ENCODE measurements around the gene ZBED1. TPM values are rescaled to one million over a fixed set of nuclear protein-coding genes. Genes with fewer than 3 reads are reported as not detected.
"Not testable (repeated sequence)": the region's sequence is repeated elsewhere in the genome, so short reads cannot be mapped to it uniquely, and the experiment has no call there.

ZBED1 gene
- total RNA-seq, 1 donor from 2014 or later, result 30.3 TPM

- no peak for DNase-seq
These were observed 25.6 kb downstream of the ZBED1 start for GRCh38 chrX:2474963-2475726.

DNA sequence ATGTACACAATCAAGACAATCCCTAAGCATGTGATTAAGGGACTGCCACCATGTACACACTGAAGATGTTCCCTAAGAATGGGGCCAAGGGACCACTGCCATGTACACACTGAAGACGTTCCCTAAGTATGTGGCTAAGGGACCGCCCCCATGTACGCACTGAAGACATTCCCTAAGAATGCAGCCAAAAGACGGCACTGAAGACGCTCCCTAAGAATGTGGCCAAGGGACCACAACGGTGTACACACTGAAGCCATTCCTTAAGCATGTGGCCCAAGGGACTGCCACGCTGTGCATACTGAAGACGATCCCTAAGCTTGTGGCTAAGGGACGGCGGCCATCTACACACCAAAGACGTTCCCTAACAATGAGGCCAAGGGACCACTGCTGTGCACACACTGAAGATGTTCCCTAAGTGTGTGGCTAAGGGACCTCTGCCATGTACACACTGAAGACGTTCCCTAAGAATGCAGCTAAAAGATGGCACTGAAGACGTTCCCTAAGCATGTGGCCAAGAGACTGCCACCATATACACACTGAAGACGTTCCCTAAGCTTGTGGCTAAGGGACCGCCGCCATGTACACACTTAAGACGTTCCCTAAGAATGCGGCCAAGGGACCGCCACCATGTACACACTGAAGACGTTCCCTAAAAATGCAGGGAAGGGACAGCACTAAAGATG lies 26.4 kb downstream of the ZBED1 start:
- DNase-seq, result no peak

DNA sequence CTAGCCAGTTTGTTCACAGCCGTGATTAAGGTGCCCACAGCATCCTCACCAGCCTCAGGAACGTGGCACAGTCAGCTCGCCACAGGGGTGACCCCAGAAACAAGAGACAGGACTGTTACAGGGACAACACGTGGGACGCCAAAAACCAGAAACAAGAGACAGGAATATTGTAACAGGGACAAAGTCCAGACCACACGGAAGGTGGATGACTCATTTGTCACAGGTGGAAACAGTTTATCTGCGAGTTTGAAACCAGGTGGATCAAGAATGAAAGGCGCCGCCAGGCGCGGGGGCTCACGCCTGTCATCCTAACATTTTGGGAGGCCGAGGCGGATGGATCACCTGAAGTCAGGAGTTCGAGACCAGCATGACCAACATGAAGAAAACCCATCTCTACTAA lies 27.7 kb downstream of the ZBED1 start:
- DNase-seq, result not testable (repeated sequence)

GRCh38 chrX:2471641-2472040 lies 29.1 kb downstream of the ZBED1 start:
- DNase-seq, result no peak

DNA sequence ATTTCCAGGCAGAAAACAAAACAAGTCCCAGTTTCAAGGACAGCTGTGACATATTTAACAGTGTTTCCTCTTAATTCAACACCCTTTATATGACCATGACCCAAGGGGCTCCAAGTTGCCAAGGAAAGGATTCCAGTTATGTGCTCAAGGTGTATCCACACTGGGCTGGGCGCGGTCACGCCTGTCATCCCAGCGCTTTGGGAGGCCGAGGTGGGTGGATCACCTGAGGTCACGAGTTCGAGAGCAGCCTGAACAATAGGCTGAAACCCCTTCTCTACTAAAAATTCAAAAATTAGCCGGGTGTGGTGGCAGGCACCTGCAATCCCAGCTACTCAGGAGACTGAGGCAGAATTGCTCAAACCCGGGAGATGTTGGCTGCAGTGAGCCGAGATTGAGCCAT lies 29.6 kb downstream of the ZBED1 start:
- not testable (repeated sequence) for DNase-seq

GRCh38 chrX:2469852-2470251 lies 30.9 kb downstream of the ZBED1 start:
- DNase-seq, result not testable (repeated sequence)

GRCh38 chrX:2469196-2469685 lies 31.5 kb downstream of the ZBED1 start:
- no peak for DNase-seq

DNA sequence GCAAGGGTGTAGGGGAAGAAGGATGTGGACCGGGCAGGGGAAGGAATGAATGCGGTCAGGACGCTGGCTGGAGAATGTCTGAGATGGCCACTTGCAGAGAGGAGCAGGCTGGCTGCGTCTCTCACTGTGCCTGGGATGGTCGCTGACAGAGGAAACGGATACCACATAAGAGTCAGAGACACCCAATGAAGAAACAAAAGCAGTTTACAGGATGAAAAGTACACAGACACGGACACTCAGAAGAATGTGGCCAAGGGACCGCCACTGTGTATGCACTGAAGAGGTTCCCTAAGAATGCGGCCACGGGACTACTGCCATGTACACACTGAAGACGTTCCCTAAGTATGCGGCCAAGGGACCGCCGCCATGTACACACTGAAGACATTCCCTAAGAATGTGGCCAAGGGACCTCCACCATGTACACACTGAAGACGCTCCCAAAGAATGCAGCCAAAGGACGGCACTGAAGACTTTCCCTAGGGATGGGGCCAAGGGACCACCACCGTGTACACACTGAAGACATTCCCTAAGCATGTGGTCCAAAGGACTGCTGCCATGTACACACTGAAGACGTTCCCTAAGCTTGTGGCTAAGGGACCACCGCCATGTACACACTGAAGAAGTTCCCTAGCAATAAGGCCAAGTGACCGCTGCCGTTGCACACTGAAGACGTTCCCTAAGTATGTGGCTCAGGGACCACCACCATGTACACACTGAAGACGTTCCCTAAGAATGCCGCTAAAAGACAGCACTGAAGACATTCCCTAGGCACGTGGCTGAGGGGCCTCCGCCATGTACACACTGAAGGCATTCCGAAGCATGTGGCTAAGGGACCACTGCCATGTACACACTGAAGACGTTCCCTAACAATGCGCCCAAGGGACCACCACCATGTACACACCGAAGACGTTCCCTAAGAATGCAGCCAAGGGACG lies 32.2 kb downstream of the ZBED1 start:
- DNase-seq, result no peak

DNA sequence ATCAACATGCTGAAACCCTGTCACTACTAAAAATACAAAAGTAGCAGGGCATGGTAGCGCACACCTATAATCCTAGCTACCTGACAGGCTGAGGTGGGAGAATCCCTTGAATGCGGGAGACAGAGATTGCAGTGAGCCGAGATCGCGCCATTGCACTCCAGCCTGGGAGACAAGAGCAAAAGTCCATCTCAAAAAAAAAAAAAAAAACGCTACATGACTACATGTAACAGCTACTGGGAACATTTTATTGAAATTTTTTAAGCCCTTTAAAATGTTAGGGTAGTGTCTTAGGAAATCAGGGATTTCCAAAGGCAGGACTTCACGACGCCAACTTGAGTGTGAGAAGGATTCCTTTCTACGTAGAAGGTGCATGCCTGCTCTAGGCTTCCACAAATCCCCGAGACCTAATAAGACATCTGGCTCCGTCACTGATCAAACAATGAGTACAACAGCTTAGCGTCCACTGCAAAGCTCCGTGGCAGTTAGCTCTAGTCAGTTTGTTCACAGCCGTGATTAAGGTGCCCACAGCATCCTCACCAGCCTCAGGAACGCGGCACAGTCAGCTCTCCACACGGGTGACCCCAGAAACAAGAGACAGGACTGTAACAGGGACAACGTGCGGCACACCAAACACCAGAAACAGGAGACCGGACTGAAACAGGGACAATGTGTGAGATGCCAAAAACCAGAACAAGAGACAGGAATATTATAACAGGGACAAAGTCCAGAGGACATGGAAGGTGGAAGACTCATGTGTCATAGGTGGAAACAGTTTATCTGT lies 33.7 kb downstream of the ZBED1 start:
- no peak for DNase-seq

- no peak for DNase-seq
These were observed 36.1 kb downstream of the ZBED1 start for GRCh38 chrX:2464677-2465166.

DNA sequence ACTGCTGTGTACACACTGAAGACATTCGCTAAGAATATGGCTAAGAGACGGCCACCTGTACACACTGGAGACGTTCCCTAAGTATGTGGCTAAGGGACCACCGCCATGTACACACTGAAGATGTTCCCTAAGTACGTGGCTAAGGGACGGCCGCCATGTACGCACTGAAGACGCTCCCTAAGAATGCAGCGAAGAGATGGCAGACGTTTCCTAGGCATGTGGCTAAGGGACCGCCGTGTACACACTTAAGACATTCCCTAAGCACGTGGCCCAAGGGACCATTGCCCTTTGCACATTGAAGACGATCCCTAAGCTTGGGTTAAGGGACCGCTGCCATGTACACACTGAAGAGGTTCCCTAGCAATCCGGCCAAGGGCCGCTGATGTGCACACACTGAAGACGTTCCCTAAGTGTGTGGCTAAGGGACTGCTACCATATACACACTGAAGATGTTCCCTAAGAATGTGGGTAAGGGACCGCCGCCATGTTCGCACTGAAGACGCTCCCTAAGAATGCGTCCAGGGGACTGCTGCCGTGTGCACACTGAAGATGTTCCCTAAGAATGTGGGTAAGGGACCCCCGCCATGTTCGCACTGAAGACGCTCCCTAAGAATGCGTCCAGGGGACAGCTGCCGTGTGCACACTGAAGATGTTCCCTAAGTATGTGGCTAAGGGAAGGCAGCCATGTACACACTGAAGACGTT lies 36.7 kb downstream of the ZBED1 start:
- no peak for DNase-seq

- DNase-seq, result not testable (repeated sequence)
These were observed 37.3 kb downstream of the ZBED1 start for GRCh38 chrX:2463481-2463880.

GRCh38 chrX:2462780-2463179 lies 38.0 kb downstream of the ZBED1 start:
- no peak for DNase-seq

- no peak for DNase-seq
These were observed 38.7 kb downstream of the ZBED1 start for GRCh38 chrX:2462074-2462473.

DNA sequence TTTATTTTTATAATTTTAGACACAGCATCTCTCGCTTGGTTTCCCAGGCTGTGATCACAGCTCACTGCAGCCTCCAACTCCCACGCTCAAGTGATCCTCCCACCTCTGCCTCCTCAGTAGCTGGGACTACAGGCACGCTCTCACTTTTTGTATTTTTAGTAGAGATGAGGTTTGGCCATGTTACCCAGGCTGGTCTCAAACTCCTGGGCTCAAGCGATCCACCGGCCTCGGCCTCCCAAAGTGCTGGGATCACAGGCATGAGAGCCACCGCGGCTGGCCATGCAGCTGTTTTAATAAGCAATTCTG lies 39.1 kb downstream of the ZBED1 start:
- DNase-seq, result no peak

DNA sequence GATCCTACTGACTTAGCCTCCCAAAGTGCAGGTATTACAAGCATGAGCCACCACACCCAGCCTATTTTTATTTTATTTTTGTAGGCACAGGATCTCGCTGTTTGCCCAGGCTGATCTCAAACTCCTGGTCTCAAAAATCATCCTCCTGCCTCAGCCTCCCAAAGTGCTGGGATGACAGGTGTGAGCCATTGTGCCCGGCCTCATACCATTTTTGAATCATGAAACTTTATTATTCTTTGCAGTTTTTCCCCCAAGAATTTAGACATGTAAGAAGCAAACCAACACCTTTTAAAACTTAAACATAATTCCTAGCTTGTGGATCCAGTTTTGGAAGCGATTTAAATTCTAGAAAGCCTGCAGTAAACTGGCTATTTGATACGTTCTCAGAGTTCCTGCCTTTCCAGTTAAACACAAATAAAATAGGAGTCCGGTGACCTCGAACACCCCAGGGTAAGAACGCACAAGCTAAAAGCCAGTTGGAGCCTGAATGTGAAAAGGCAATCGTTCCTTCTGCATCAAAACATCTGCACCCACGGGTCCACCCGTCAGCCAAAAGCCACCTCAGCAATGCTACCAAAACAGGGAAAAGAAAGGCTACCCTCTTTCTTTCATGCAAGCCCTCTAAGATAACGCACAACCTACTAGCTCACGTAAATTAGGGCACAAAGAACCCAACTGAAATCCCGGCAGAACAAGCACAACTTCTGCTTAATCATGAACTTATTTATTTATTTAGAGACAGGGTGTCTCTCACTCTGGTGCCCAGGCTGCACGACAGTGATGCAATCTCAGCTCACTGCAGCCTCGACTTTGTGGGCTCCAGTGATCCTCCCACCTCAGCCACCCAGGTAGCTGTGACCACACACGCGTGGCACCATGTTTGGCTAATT lies 39.7 kb downstream of the ZBED1 start:
- not testable (repeated sequence) for DNase-seq

GRCh38 chrX:2460048-2460447 lies 40.7 kb downstream of the ZBED1 start:
- DNase-seq, result not testable (repeated sequence)

DNA sequence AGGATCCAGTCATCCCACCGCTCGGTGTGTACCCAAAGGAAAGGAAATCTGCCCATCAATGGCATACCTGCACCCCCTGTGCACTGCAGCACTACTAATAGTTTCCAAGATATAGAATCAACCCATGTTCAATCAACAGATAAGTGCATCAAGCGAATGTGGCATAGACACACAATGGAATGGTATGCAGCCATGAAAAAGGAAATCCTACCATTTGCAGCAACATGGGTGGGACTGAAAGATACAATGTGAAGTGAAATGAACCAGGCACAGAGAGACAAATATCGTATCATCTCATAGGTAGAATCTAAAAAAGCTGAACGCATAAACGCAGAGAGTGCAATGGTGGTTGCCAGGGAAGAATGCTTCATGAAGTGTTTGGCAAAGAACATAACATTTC lies 42.5 kb downstream of the ZBED1 start:
- no peak for DNase-seq

GRCh38 chrX:2457289-2458133 lies 43.3 kb downstream of the ZBED1 start:
- no peak for DNase-seq
